ENCODE results near the gene H2BK1.

GRCh38 chr7:151173386-151174245 lies 36.7 kb downstream of the H2BK1 start:
- TF ChIP-seq CTCF (conservative IDR thresholded peaks at IDR 0.05 in 1 of 2, IDR thresholded peaks at IDR 0.05 in 1 of 2; ENCODE audit: low read depth in 1 of 2, low read length in 2 of 2) = no peak
- no peak for TF ChIP-seq EZH2 (IDR thresholded peaks at IDR 0.05; ENCODE audit: low read length, missing control alignments)

All from fibroblast of lung (primary cell).